NB4 (cell line): ENCODE data around the gene ARMS2.

Source experiments
- DNase-seq: peaks from one replicate; pipeline ENCODE4 v3.0.0; 2010; ENCODE audit warnings: low read depth
- H3K4me3 ChIP-seq: one replicate; pipeline ENCODE4 v1.5.1; 2011; ENCODE audit warnings: mild to moderate bottlenecking, low read depth, low read length, moderate library complexity
- CTCF ChIP-seq: IDR thresholded peaks from one replicate; pipeline ENCODE4 v1.5.1; 2012; ENCODE audit warnings: low read depth, low read length
- MAX ChIP-seq: IDR thresholded peaks from 2 replicates; pipeline ENCODE4 v1.6.1; 2011; ENCODE audit warnings: low read depth, low read length
- MYC ChIP-seq: IDR thresholded peaks from 2 replicates; pipeline ENCODE4 v1.6.1; 2011; ENCODE audit warnings: low read depth, low read length
- POLR2A ChIP-seq: IDR thresholded peaks from 2 replicates; pipeline ENCODE4 v1.6.1; 2011; ENCODE audit warnings: mild to moderate bottlenecking; ENCODE audit not compliant: insufficient read length; ENCODE audit errors: extremely low read depth

The ARMS2 gene

GRCh38 chr10:122484276-122485060 lies 30.0 kb downstream of the ARMS2 start:
- TF ChIP-seq MAX, result no peak
- TF ChIP-seq MYC, result no peak
- TF ChIP-seq CTCF, result no peak
- no peak for TF ChIP-seq POLR2A
- H3K4me3 ChIP-seq, result no peak overlapping the region

GRCh38 chr10:122485670-122486069 lies 31.2 kb downstream of the ARMS2 start:
- H3K4me3 ChIP-seq, result no peak overlapping the region
- TF ChIP-seq POLR2A, result no peak
- TF ChIP-seq CTCF, result no peak
- no peak for TF ChIP-seq MYC
- TF ChIP-seq MAX, result no peak
- peak; percentile 47 for DNase-seq

More at GRCh38 chr10:122484276-122485060, 30.0 kb downstream of the ARMS2 start:
- no peak for DNase-seq

GRCh38 chr10:122486406-122487080 lies 32.1 kb downstream of the ARMS2 start:
- TF ChIP-seq MAX (no peak), POLR2A (no peak), CTCF (no peak), MYC (no peak)
- no peak overlapping the region for H3K4me3 ChIP-seq
- no peak for DNase-seq

GRCh38 chr10:122487174-122487765 lies 32.8 kb downstream of the ARMS2 start:
- peak; percentile 43; the same call in 1 of the 2 replicates for TF ChIP-seq MAX
- TF ChIP-seq MYC, result no peak
- TF ChIP-seq CTCF, result no peak
- no peak for TF ChIP-seq POLR2A
- DNase-seq, result no peak
- no peak overlapping the region for H3K4me3 ChIP-seq

GRCh38 chr10:122490268-122490667 lies 35.8 kb downstream of the ARMS2 start:
- DNase-seq, result no peak
- TF ChIP-seq MYC (no peak), CTCF (no peak), POLR2A (no peak), MAX (no peak)
- H3K4me3 ChIP-seq, result no peak overlapping the region
